T-cell (primary cell): ENCODE results near the gene OARD1. TPM values are rescaled to one million over a fixed set of nuclear protein-coding genes. Genes with fewer than 3 reads are reported as not detected.

Experiments used
- ATAC-seq, 4 experiments: fragments of 200-7000 bp in 3 of 4; fragments of 150-1000 bp in 1 of 4; cut with Tn5 transposase; replicated peaks in 1 of 4; 1 replicate in 3 of 4; 2 replicates in 1 of 4; pipeline ENCODE4 v1.10.0; 2021; ENCODE audit warnings: moderate library complexity in 3 of 4, mild to moderate bottlenecking in 2 of 4, moderate number of reproducible peaks in 1 of 4
- CTCF ChIA-PET, 2 donors: fragments of 300-600 bp; sonication (Branson Sonifier 250); formaldehyde crosslinking; loops; one replicate each; lab custom pipeline; 2022; ENCODE audit warnings: antibody characterized with exemption in 2 of 2; lab: Charles Lee
- POLR2A ChIA-PET, 2 donors: fragments of 300-600 bp; sonication (Branson Sonifier 250); formaldehyde crosslinking; loops; one replicate each; lab custom pipeline; 2022; ENCODE audit warnings: antibody characterized with exemption in 2 of 2; lab: Charles Lee
- DNase-seq, 35 experiments: peaks; one replicate each; pipeline versions ENCODE4 v3.0.0 to v3.0.0-alpha.2; 2013 to 2023
- H3K27ac ChIP-seq: one replicate; pipeline ENCODE4 v1.5.1; 2013; ENCODE audit warnings: low read length
- H3K27me3 ChIP-seq, 2 experiments: replicated peaks in 1 of 2; 1 replicate in 1 of 2; 2 replicates in 1 of 2; pipeline versions ENCODE4 v1.6.1 to v1.7.0; 2013; ENCODE audit warnings: low read length in 1 of 2, mixed read lengths in 1 of 2; ENCODE audit not compliant: control insufficient read depth in 2 of 2, insufficient read depth in 2 of 2; ENCODE audit errors: extremely low read depth in 1 of 2
- H3K36me3 ChIP-seq, 2 donors: 1 replicate in 1 of 2; 2 replicates in 1 of 2; pipeline versions ENCODE4 v1.6.1 to v1.7.0; 2013; ENCODE audit warnings: low read length in 1 of 2; ENCODE audit not compliant: control insufficient read depth in 2 of 2, insufficient read depth in 1 of 2; ENCODE audit errors: extremely low read depth in 1 of 2
- H3K4me1 ChIP-seq, 2 experiments: 1 replicate in 1 of 2; 2 replicates in 1 of 2; pipeline versions ENCODE4 v1.6.1 to v1.7.0; 2013; ENCODE audit warnings: low read length in 2 of 2, mixed read lengths in 1 of 2; ENCODE audit not compliant: insufficient read depth in 2 of 2, control insufficient read depth in 1 of 2; ENCODE audit errors: extremely low read depth in 1 of 2
- H3K4me3 ChIP-seq, 2 donors: 1 replicate in 1 of 2; 2 replicates in 1 of 2; pipeline versions ENCODE4 v1.5.1 to v1.7.0; 2013; ENCODE audit warnings: mild to moderate bottlenecking in 2 of 2, low read length in 1 of 2, moderate library complexity in 1 of 2; ENCODE audit not compliant: control insufficient read depth in 1 of 2; ENCODE audit errors: extremely low read depth in 1 of 2
- H3K9me3 ChIP-seq: 2 replicates; pipeline ENCODE4 v1.7.0; 2013
- H3K27ac Mint-ChIP-seq, 2 donors: one replicate each; pipeline ENCODE4 v1.8.0; 2020 to 2021; ENCODE audit warnings: mild to moderate bottlenecking in 2 of 2, mixed read lengths in 2 of 2
- H3K27me3 Mint-ChIP-seq, 2 donors: one replicate each; pipeline ENCODE4 v1.8.0; 2021 to 2022; ENCODE audit warnings: mixed read lengths in 2 of 2
- H3K36me3 Mint-ChIP-seq: one replicate; pipeline ENCODE4 v1.8.0; 2021; ENCODE audit warnings: mixed read lengths
- H3K4me1 Mint-ChIP-seq, 3 donors: one replicate each; pipeline ENCODE4 v1.8.0; 2020 to 2022; ENCODE audit warnings: mixed read lengths in 3 of 3, mild to moderate bottlenecking in 1 of 3
- H3K4me3 Mint-ChIP-seq, 3 donors: one replicate each; pipeline ENCODE4 v1.8.0; 2020 to 2022; ENCODE audit warnings: mild to moderate bottlenecking in 3 of 3, mixed read lengths in 3 of 3, moderate library complexity in 3 of 3
- H3K9me3 Mint-ChIP-seq, 3 donors: one replicate each; pipeline ENCODE4 v1.8.0; 2020 to 2022; ENCODE audit warnings: mixed read lengths in 3 of 3
- WGBS: methylation state at CpG from one replicate; pipeline ENCODE4 v1.1.5; 2013; ENCODE audit warnings: missing lambda C conversion rate; ENCODE audit not compliant: insufficient coverage; 5-methylcytosine and 5-hydroxymethylcytosine counted together
- total RNA-seq, 35 experiments: library from RNA in 6 of 35; stranded (reverse) in 6 of 35; fragments of 120-200 nt in 1 of 35; gene quantifications; one replicate each; pipeline versions ENCODE4 v1.2.1 to v1.2.4 and lab custom pipeline; 2013 to 2026

OARD1 gene
- total RNA-seq, 5 donors from 2014 or later (not counting 1 experiment from before 2014, with no cell fraction given): 33.1 to 43.2 (median 39.4) TPM

DNA sequence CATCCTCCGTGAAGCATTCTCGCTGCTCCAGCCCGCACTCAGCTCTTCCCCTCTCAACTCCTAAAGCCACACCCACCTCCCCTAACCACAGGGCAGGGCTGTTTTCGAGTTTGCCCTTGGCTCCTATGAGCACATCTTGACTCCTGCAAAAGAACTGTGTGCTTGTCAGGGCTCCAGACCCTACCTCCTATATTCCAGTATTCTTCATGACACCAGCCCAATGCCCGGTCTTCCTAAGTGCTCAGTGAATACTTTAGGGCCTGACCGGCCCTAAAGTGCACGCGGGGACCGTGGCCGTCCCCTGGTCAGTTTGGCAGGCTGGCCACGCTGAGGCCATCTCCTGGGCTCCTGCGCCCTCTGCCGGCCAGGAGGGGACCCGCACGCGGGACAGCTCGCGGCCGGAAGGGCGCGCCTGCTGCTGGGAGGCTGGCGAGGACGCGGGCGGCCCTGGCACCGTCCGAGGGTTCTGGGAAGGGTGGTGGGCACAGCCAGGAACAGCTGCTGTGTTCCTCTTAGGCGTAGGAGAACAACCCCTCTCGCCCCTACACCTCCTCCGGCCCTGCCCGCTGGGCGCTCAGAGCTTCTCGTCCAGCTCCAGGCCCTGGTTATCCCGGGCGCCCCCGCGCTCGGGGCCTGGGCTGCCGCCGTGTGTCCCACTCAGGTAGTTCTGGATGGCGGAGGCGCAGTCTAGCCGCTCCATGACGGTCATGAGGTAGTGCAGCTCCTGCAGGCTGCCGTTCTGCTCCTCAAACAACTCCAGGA lies 44.2 kb downstream of the OARD1 start:
- Mint-ChIP-seq H3K9me3 (no peaks in the 10 kb centered on the region), H3K36me3 (no peaks in the 10 kb centered on the region), H3K27ac (peak overlapping the region; percentile 92 to 93), H3K4me3 (peak overlapping the region; percentile 78 to 84 (median 81)), H3K27me3 (no peaks in the 10 kb centered on the region), H3K4me1 (peaks cover 23 to 26% (median 23%) of the 10 kb centered on the region in 3 donors)
- ChIA-PET POLR2A (interaction anchor here in 1 of 2 donors (0.5 to 1.0 kb wide), 2 partner anchors 35 to 52 kb away, joined by 3 to 4 read pairs; no protein-coding TSS in a partner anchor), CTCF (interaction anchor here (0.5 to 1.9 kb wide), 11 partner anchors 9 to 1675 kb away, joined by 3 to 7 read pairs (median 4); partner anchors contain the start of genes NFYA (in 1 of the 2) and OARD1 (in 1 of the 2))
- Histone ChIP-seq H3K36me3 (no peaks in the 10 kb centered on the region), H3K4me1 (peaks cover 12 to 22% of the 10 kb centered on the region in 2 experiments), H3K27ac (peak overlapping the region; percentile 60), H3K4me3 (peak overlapping the region; percentile 68 to 75), H3K9me3 (no peaks in the 10 kb centered on the region), H3K27me3 (no peaks in the 10 kb centered on the region)
- DNase-seq (peak; percentile 21 to 82 (median 57)), ATAC-seq (peak; percentile 88 to 91 (median 90))
- 1% methylated on average over 45 of the region's 45 CpGs for WGBS

DNA sequence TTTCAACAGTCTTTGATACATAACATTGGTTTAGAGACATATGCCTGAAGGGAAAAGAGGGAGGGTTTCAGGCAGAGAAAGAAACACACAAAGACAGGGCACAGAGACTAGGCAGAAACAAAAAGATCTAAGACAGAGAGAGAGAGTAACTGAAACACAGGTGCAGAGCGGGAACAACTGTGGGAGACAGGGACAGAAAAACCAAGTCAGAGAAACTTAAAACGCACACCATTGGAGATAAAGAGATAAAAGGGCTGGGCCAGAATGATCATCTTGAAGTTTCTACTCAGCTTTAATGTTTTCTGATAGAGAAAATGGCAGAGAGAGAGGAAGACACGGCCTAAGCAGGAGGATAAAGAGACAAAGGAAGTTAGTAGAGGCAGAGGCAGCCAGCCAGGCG lies 44.9 kb downstream of the OARD1 start:
- H3K36me3 ChIP-seq: no peaks in the 10 kb centered on the region
- DNase-seq (no peak), ATAC-seq (peak in 2 of 4 experiments; percentile 5 to 23)
- CTCF ChIA-PET: interaction anchor here (0.9 to 1.9 kb wide), 5 partner anchors 13 to 155 kb away, joined by 3 to 7 read pairs (median 3); partner anchors contain the start of genes NFYA (in 1 of the 2) and OARD1 (in 1 of the 2)
- Mint-ChIP-seq H3K4me1 (peaks cover 23 to 26% (median 23%) of the 10 kb centered on the region in 3 donors), H3K36me3 (no peaks in the 10 kb centered on the region), H3K4me3 (peak overlapping the region; percentile 78 to 84 (median 81)), H3K9me3 (no peaks in the 10 kb centered on the region), H3K27ac (peak overlapping the region; percentile 92 to 93), H3K27me3 (no peaks in the 10 kb centered on the region)
- 74% methylated on average over 2 of the region's 4 CpGs for WGBS
- H3K4me3 ChIP-seq: peak overlapping the region; percentile 68 to 75
- peaks cover 12 to 22% of the 10 kb centered on the region in 2 experiments for H3K4me1 ChIP-seq
- no peaks in the 10 kb centered on the region for H3K9me3 ChIP-seq
- H3K27me3 ChIP-seq: no peaks in the 10 kb centered on the region
- POLR2A ChIA-PET: no interaction called here
- peak overlapping the region; percentile 50 for H3K27ac ChIP-seq

DNA sequence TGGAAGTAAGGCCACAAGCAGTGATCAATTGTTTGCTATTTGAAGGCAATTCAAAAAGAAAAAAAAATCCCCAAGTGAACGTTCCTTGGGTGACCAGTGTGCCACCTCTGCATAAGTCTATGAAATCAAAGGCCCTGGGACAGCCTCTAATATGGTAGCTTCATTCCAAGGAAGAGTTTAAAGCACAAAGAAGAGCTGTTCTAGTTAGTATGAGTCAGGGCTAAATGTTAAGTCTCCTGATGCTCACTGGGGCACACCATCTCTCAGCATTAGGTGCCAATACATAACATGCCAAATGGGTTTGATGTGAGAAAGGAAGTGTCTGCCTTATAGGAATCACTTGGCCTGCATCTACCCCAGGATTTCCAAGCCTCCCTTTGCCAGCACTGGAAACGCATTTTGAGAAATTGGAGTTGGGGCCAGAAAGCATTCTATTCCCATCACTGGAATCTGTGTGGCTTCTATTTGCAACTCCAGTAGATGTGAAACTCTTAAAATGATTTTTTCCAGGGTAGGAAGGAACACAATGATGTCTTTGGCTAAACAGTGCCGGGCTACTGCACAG lies 46.1 kb downstream of the OARD1 start:
- no peaks in the 10 kb centered on the region for H3K36me3 ChIP-seq
- ChIA-PET CTCF (no interaction called here), POLR2A (no interaction called here)
- no peak for ATAC-seq
- H3K4me1 ChIP-seq: peaks cover 12 to 22% of the 10 kb centered on the region in 2 experiments
- H3K9me3 ChIP-seq: no peaks in the 10 kb centered on the region
- peaks cover 23 to 26% (median 23%) of the 10 kb centered on the region in 3 donors for H3K4me1 Mint-ChIP-seq
- 87% methylated on average over 1 of the region's 3 CpGs for WGBS
- no peaks in the 10 kb centered on the region for H3K27me3 Mint-ChIP-seq
- no peaks in the 10 kb centered on the region for H3K36me3 Mint-ChIP-seq
- no peaks in the 10 kb centered on the region for H3K9me3 Mint-ChIP-seq
- no peaks in the 10 kb centered on the region for H3K27me3 ChIP-seq
- peak overlapping the region in 1 of 3 donors; percentile 11 for H3K4me3 Mint-ChIP-seq
- no peak overlapping the region for H3K4me3 ChIP-seq
- H3K27ac ChIP-seq: no peak overlapping the region
- no peak overlapping the region for H3K27ac Mint-ChIP-seq
- no peak for DNase-seq

DNA sequence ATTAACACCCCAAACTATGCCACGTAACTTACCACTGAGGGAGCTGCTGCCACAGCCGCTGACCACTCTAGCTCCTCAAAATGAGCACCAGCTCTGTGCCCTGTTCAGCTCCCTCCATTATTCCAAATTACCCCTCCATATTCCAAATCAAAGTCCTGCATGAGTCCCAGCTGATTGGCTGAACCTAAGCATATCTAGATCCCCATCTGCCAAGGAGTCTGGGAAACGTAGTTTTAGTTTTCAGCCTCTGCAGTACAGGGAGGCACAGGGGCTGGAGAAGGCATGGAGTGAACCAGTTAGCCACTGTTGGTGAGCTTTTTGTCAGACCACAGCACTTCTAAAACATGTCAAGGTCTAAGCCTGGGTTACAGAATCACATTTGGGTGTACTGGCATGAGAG lies 49.0 kb downstream of the OARD1 start:
- H3K36me3 Mint-ChIP-seq: peaks cover 13% of the 10 kb centered on the region
- Histone ChIP-seq H3K4me1 (peaks cover 6 to 10% of the 10 kb centered on the region in 2 experiments), H3K9me3 (no peaks in the 10 kb centered on the region), H3K4me3 (no peak overlapping the region), H3K27ac (no peak overlapping the region), H3K27me3 (no peaks in the 10 kb centered on the region), H3K36me3 (peaks cover 0 to 3% of the 10 kb centered on the region in 2 donors)
- peaks cover 0 to 2% of the 10 kb centered on the region in 2 donors for H3K27me3 Mint-ChIP-seq
- no peaks in the 10 kb centered on the region for H3K9me3 Mint-ChIP-seq
- no peak overlapping the region for H3K4me3 Mint-ChIP-seq
- WGBS: 89% methylated on average over 3 of the region's 3 CpGs
- no peak for ATAC-seq
- ChIA-PET POLR2A (no interaction called here), CTCF (no interaction called here)
- peaks cover 12 to 13% (median 12%) of the 10 kb centered on the region in 3 donors for H3K4me1 Mint-ChIP-seq
- DNase-seq: no peak
- H3K27ac Mint-ChIP-seq: no peak overlapping the region

DNA sequence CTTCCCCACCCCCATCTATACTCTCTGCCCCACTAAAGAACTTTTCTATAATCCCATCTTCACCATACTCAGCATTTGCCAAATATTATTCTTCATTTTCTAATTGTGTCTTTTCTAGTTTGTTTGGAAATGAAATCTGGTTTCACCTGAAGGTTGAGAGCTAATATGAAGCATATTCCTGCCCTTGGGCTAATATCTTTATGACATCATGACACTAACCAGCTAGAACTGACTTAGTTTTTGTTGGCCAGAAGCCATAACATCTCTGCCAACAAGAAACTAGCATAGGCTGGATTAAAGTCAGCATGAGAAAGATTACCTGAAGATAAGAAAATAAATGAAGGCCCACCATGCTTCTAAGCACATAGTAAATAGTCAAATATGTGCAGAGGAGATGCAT lies 49.9 kb downstream of the OARD1 start:
- no peaks in the 10 kb centered on the region for H3K9me3 ChIP-seq
- no peak overlapping the region for H3K27ac ChIP-seq
- DNase-seq (no peak), ATAC-seq (no peak)
- no peak overlapping the region for H3K4me3 Mint-ChIP-seq
- peaks cover 13% of the 10 kb centered on the region for H3K36me3 Mint-ChIP-seq
- ChIA-PET POLR2A (no interaction called here), CTCF (no interaction called here)
- H3K4me1 Mint-ChIP-seq: peaks cover 5% of the 10 kb centered on the region in 3 donors
- H3K4me1 ChIP-seq: peaks cover 2 to 4% of the 10 kb centered on the region in 2 experiments
- H3K27me3 Mint-ChIP-seq: peaks cover 0 to 3% of the 10 kb centered on the region in 2 donors
- no peak overlapping the region for H3K4me3 ChIP-seq
- no peaks in the 10 kb centered on the region for H3K9me3 Mint-ChIP-seq
- peaks cover 0 to 7% of the 10 kb centered on the region in 2 donors for H3K36me3 ChIP-seq
- H3K27me3 ChIP-seq: peaks cover 0 to 4% of the 10 kb centered on the region in 2 experiments
- H3K27ac Mint-ChIP-seq: no peak overlapping the region

DNA sequence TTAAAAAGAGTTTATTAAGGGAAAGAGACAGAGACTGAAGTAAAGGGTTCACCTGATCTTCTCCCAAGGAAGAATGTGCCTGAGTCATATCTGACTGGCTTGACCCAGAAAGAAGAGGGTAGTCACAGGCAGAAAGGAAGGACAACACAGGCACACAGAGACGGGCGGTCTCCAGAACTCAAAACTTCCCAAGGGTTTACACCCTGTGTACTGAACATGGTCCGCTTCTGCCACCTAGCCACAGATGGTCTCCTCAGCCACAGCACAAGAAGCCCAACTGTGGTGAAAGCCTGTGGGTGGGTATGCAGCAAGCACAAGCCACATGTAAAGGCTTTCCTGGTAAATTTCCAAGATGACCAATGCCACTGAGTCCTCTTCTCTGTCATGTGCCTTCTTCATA lies 50.3 kb downstream of the OARD1 start:
- ATAC-seq (no peak), DNase-seq (no peak)
- ChIA-PET POLR2A (no interaction called here), CTCF (no interaction called here)
- no peak overlapping the region for H3K4me3 Mint-ChIP-seq
- H3K27me3 ChIP-seq: peaks cover 0 to 4% of the 10 kb centered on the region in 2 experiments
- peaks cover under 1 to 2% (median 1%) of the 10 kb centered on the region in 3 donors for H3K4me1 Mint-ChIP-seq
- H3K27me3 Mint-ChIP-seq: peaks cover 0 to 7% of the 10 kb centered on the region in 2 donors
- H3K4me3 ChIP-seq: no peak overlapping the region
- no peaks in the 10 kb centered on the region for H3K9me3 Mint-ChIP-seq
- H3K27ac Mint-ChIP-seq: no peak overlapping the region
- no peaks in the 10 kb centered on the region for H3K4me1 ChIP-seq
- no peaks in the 10 kb centered on the region for H3K9me3 ChIP-seq
- 100% methylated on average over 3 of the region's 3 CpGs for WGBS
- no peak overlapping the region for H3K27ac ChIP-seq
- peaks cover 13% of the 10 kb centered on the region for H3K36me3 Mint-ChIP-seq
- peaks cover 0 to 7% of the 10 kb centered on the region in 2 donors for H3K36me3 ChIP-seq
